Kidney capillary endothelial cell (primary cell): Measurements from ENCODE around the gene RIMKLA.

Source experiments
- DNase-seq: peaks from one replicate; pipeline ENCODE4 v3.0.0-alpha.2; 2018; ENCODE audit warnings: low spot score

RIMKLA gene

DNA sequence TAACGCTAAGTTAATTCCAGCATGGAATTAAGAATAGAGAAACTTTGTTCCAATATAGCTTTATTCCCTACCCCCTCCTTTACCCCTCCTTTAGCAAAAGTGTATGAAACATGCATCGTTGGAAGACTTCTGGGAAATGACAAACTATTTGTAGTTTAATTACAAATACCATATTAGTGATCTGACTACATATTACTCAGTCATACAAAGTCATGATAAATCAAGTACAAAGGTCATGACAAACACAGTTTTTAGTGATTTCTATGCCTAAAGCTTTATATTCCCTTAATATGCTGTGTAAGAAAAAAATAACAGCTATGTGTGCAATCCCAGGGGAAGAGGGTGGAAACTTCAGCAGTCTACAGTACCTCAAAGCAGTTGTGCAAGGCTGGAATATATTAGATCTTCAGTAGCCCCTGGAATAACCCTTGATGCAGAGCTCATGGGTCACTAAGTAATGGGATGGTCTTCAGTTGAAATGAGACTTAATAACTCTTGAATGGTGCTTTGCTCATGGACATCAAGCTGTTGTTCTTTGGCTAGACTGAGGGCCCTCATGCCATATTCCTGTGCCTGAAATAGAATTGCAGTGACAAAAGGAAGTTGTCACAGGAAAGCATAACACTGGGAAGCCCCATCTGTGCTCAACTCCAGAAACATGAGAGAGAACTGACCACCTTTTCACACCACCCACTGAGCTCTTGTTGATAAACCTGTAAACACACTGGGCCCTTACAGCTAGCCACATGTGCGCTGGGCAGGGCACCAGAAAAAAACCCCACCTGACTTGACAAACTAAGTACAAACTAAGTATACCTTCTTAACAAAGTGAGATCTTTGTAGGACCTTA lies 49.9 kb downstream of the RIMKLA start:
- peak; percentile 42 for DNase-seq

- DNase-seq: no peak
These were observed 50.9 kb downstream of the RIMKLA start for GRCh38 chr1:42431514-42431913.

DNA sequence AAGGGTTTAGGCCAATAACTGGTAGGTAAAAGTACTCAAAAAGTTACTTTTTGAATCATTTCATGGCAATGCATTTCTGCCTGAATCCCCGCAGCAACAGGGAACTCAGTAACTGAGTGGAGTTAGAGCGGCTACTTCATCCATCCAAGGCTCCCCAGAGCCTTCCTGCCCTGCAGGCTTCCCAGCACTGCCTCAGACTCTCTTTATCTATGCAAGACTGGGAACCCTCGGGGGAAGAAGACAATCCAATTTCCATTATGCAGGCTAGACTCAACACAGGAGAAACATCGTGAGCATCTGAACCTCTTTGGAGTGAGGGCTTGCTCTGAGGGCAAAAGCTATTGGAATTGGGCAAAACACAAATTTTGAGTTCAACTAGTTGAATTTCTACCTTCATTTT lies 52.1 kb downstream of the RIMKLA start:
- no peak for DNase-seq

- DNase-seq: no peak
These were observed 52.8 kb downstream of the RIMKLA start for GRCh38 chr1:42433369-42433768.

GRCh38 chr1:42434340-42434739 lies 53.7 kb downstream of the RIMKLA start:
- DNase-seq: no peak

DNA sequence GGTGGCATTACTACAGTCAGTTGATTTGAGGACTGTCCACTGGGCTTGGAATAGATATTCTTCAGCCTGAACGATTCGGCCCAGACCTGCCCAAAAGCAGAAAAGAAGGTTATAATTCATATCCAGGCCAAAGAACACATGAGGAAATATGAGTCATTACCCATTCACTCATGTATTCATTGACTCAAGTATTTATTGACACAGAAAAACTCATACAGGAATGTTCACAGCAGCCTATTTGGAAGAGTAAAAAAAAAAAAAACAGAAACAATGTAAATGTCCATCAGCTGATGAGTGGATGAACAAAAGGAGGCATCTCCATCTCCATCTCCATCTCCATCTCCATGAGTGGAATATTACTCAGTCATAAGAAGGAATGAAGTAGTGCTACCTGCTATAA lies 59.3 kb downstream of the RIMKLA start:
- DNase-seq: peak; percentile 54

- no peak for DNase-seq
These were observed 62.1 kb downstream of the RIMKLA start for GRCh38 chr1:42442662-42443061.

DNA sequence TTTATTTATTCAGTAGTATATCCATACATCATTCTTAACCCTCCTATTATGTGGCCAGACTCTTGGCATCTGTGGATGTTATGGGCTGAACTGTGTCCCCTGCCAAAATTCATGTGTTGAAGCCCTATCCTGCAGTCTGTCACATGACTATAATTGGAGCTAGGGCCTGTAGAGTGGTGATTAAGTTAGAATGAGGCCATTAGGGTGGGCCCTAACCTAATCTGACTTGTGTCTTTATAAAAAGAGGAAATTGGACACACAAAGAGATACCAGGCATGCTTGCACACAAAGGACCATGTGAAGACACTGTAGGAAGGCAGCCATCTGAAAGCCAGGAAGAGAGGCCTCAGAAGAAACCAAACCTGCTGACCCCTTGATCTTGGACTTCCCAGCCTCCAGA lies 68.7 kb downstream of the RIMKLA start:
- no peak for DNase-seq

DNA sequence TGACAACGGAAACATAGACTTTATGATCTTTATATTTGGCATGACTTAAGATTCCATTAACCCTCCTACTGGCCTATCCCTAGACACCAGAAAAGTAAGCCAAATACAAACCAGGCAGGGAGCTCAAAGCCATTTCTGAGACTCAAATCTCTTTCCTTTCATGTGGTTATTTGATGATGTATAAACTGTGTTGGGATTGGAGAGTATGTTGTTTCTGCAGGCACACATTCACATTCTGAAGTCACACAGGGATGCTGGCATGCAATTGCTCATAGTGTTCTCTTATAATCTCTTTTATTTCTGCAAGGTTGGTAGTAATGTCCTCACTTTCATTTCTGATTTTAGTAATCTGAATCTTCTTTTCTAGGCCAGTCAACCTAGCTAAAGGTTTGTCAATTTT lies 69.5 kb downstream of the RIMKLA start:
- no peak for DNase-seq

DNA sequence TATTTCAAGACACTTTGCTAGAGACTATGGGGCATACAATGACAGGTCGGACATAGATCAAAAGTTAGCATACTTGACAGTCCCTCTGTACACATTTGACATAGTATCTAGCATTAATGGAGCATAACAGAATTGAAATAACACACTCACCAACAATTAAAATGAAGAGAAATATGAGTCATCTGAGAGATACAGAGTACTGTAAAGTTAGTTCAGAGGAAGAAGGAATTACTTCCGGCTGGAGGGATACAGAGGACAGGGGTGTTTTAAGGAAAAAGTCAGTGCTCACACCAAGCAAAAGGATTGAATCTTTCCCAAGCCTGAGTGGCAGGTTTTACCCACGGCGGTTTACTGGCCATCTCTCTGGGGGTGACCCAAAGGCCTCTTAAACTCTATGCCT lies 72.8 kb downstream of the RIMKLA start:
- no peak for DNase-seq

DNA sequence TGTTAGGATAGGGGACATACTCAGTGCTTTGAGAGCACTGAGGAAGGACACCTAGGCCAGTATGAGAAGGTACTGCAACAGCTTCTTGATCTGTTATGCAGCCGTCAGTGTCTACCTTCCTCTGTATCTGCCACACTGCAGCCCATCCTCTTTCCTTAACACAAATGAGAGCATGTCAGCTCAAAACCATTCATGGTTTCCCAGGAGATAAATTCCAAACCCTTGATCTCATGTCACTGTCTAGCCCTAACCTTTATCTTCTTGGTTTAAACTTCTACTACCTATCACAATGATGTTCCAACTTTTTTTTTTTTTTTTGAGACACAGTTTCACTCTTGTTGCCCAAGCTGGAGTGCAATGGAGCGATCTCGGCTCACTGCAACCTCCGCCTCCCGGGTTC lies 73.8 kb downstream of the RIMKLA start:
- no peak for DNase-seq

DNA sequence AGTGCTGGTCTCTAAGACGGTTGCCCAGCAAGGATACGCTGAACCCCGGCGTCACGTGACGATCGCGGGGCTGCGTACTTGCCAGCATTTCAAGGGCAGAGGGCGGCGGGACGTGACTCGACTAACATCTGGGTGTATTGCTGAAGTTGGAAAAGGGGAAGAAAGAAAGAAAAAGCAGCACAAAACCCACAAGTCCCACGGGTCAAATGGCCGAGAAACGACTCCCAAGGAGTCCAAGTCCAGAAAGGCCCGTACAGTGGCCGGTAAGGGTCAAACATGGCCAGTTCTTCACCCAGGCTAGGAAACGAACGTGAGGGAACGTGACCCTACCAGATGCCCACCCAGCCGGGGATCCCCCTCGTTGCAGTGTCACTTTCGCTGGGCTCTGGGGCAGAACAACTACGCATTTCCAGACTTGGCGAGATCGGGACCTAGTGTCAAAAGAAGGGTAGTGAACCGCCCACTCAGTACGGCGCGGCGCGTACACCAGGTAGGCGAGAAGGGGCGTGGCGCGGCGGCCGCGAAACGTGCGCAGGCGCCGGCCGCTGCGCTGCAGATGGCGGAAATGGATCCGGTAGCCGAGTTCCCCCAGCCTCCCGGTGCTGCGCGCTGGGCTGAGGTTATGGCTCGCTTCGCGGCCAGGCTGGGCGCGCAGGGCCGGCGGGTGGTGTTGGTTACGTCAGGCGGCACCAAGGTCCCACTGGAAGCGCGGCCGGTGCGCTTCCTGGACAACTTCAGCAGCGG lies 75.6 kb downstream of the RIMKLA start, which contains the start of the genes PPCS and ZMYND12:
Gene PPCS, plus strand, starts transcription at position 534 of the 744 bp plus-strand sequence. Its CDS starts 23 bp downstream, at position 557.
Gene ZMYND12, minus strand, starts transcription at position 13 of the 744 bp plus-strand sequence. CDS start 25 bp downstream, outside the sequence.
- DNase-seq: peak; percentile 64

DNA sequence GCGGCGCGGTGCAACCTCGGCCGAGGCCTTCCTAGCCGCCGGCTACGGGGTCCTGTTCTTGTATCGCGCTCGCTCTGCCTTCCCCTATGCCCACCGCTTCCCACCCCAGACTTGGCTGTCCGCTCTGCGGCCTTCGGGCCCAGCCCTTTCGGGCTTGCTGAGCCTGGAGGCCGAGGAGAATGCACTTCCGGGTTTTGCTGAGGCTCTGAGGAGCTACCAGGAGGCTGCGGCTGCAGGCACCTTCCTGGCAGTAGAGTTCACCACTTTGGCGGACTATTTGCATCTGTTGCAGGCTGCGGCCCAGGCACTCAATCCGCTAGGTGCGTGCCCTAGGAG lies 76.1 kb downstream of the RIMKLA start:
- peak; percentile 43 for DNase-seq

DNA sequence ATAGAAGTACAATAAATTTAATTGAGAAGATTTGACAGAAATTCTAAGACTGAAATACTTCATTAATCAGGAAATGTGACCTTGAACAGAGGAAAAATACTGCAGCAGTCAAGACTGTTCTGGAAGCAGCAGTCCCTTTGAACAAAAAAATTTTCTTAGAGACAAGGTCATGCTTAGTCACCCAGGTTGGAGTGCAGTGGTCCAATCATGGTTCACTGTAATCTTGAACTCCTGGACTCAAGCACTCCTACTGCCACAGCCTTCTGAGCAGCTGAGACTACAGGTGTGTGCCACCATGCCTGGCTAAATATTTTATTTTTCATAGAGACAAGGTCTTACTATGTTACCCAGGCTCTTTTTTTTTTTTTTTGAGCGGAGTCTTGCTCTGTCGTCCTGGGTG lies 80.6 kb downstream of the RIMKLA start:
- DNase-seq: no peak

DNA sequence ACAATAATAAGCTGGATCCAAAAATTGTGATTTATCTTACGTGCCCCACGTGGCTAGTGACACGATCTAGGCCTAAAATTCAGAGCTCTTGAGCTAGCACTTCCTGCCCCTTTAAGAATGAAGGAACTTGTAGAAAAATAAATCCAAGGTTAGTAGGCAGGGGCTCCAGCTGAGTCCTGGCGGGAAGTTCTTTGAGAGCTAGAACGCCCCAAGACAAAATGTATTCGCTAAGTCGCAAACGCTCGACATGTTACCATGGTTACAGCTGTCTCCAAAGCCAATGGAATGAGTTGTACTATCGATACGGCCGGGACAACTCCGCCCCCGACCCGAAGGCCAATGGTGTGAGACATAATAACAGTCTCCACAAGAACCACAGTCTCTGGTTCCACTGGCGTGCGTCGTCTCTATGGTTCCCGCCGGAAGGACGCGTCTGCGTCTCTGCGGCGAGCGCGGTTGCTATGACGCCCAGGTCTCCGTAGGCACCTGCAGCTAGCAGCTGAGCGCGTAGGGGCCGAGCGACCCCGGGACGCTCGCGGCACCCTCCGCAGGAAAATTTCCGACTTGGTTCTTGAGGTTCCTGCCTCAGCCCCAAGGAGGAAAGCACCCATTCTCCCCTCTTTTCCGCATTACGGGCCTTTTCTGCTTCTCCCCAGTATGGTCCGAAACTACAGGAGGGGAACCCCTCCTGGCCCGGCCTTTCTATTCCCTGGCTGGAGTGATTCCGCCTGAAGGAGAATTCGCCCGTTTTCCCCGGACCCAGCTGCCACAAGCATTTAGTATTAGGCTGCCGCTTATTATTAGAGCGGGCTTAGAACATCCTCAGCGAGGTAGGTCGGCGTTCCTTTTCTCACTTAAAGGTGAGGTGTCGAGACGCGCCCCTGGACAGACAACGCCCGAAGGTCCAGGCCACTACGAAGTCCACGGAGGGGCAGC lies 82.5 kb downstream of the RIMKLA start, which contains the start of gene CCDC30:
Gene CCDC30, plus strand, starts transcription at position 459 of the 936 bp plus-strand sequence. CDS start 17,266 bp downstream, outside the sequence.
- peak; percentile 97 for DNase-seq

- no peak for DNase-seq
These were observed 83.3 kb downstream of the RIMKLA start for GRCh38 chr1:42463921-42464320.

DNA sequence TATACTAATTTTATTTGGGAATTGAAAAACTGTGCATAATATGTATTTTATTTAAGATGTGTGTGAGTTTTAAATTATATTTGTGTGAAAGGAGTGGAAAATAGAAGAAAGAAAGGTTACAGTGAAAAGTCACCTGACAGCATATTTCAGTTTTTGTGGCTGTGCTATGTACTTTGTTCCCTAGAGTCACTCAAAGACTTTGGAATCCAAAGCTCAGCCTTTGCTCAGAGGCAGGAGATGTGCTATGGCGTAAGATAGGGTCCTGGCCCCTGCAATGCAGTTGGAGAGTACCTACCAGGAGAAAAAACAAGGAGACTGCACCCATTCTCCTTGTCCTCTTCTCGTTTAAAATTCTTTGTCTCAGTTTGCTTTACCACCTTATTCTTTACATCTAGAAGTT lies 85.4 kb downstream of the RIMKLA start:
- DNase-seq: no peak

DNA sequence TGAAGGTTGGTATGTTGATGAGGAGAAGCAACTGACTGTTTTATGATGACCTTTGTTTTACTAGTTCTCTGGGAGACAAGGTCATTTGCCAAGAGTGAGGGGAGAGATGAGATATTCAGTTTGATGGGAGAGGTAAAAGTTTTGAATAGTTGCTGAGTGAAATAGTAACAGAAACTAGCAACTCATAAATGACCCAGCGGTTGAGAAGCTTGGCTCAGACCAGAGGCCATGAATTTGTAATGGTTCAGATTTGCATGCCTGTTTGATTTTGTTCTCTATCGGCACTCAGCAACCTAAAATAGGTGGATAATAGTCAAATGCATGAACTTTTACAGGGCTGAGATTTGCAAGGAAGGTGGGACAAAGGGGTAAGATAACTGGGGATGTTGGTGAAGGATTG lies 89.1 kb downstream of the RIMKLA start:
- DNase-seq: no peak
